GM20000 (cell line): Measurements from ENCODE around the gene CD22.
"Not testable (repeated sequence)": the region's sequence is repeated elsewhere in the genome, so short reads cannot be mapped to it uniquely, and the experiment has no call there.

Experiments used
- DNase-seq: peaks from one replicate; pipeline ENCODE4 v3.0.0; 2012; ENCODE audit warnings: low spot score
- CTCF ChIP-seq: IDR thresholded peaks from 2 replicates; pipeline ENCODE4 v1.5.1; 2012; ENCODE audit warnings: mild to moderate bottlenecking, control low read depth; ENCODE audit errors: extremely low read depth, missing control alignments

Gene CD22

GRCh38 chr19:35365303-35365702 lies 36.3 kb downstream of the CD22 start:
- DNase-seq, result no peak
- no peak for TF ChIP-seq CTCF

DNA sequence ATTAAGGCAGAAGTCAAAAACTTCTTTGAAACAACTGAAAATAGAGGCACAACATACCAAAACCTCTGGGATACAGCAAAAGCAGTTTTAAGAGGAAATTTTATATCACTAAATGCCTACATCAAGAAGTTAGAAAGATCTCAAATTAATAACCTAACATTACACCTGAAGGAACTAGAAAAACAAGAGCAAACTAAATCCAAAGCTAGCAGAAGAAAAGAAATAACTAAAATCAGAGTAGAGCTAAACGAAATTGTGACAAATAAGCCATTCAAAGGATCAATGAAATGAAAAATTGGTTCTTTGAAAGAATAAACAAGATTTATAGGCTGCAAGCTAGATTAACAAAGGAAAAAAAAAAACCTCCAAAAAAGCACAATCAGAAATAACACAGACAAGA lies 39.4 kb downstream of the CD22 start:
- no peak for DNase-seq
- TF ChIP-seq CTCF, result no peak

DNA sequence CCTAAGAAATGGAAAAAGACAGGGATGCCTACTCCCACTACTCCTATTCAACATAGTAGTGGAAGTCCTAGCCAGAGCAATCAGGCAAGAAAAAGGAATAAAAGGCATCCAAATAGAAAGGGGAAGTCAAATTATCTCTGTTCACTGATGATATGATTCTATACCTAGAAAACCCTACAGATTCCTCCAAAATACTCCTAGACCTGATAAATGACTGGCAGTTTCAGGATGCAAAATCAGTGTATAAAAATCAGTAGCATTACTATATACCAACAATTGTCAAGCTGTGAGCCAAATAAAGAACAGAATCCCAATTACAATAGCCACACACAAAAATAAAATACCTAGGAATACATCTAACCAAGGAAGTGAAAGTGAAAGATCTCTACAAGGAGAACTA lies 40.5 kb downstream of the CD22 start:
- TF ChIP-seq CTCF, result no peak
- DNase-seq, result no peak

GRCh38 chr19:35370722-35371121 lies 41.7 kb downstream of the CD22 start, which contains the start of gene GPR42:
Gene GPR42, plus strand, starts transcription at chr19:35371068. Its CDS starts 292 bp downstream, at chr19:35371360.
- DNase-seq, result no peak
- no peak for TF ChIP-seq CTCF

DNA sequence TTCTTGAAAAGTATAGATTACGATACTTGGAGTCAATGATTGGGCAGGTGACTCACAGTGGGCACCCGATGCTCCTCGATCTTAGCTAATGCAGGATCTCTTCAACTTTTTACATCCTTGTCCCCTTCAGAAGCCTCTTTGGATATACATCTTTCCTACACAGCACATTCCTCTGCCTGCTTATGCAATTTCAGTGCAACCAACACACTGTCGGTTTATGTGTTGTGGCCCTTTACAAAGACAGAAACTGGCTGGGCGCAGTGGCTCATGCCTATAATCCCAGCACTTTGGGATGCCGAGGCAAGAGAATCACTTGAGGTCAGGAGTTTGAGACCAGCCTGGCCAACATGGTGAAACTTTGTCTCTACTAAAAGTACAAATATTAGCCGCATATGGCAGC lies 44.5 kb downstream of the CD22 start:
- DNase-seq, result no peak
- TF ChIP-seq CTCF, result no peak

DNA sequence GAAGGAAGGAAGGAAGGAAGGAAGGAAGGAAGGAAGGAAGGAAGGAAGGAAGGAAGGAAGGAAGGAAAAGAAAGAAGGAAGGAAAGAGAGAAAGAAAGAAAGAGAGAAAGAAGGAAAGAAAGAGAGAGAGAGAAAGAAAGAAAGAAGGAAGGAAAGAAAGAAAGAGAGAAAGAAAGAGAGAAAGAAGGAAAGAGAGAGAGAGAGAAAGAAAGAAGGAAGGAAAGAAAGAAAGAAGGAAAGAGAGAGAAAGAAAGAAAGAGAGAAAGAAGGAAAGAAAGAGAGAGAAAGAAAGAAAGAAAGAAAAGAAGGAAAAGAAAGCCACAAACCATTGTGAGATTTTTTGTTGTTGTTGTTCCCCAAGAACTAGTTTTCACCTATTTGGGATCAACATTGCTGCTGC lies 45.0 kb downstream of the CD22 start:
- not testable (repeated sequence) for DNase-seq

DNA sequence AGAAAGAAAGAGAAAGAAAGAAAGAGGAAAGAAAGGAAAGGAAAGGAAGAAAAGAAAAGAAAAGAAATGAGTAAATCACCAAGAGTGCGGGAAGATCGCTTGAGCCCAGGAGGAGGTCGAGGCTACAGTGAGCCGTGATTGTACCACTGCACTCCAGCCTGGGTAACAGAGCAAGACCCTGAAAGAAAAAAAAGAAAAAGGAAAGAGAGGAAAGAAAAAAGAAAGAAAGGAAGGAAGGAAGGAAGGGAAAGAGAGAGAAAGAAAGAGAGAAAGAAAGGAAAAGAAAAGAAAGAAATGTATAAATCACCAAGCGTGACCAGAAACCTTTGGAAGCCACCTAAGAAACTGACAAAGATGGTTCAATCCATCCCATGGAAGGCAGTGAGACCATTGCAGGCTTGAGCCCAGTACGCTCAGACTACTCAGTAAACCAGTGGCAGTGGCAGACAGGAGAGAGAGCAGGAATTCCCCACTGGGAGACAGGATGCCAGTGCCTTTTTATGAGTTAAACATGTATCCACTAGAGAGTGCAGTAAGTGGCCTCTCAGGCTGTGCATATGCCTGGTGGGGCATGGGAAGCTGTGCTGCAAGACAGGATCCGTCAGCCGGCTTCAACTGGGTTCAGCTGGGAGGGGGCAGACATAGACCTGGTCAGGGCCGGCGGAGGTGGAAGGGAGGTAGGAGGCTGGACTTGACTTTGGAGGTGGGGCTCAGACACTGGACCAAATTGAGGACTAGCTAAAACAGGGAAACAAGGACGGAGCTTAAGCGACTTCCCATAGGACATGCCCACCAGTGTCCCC lies 46.7 kb downstream of the CD22 start:
- no peak for DNase-seq
- TF ChIP-seq CTCF, result no peak

DNA sequence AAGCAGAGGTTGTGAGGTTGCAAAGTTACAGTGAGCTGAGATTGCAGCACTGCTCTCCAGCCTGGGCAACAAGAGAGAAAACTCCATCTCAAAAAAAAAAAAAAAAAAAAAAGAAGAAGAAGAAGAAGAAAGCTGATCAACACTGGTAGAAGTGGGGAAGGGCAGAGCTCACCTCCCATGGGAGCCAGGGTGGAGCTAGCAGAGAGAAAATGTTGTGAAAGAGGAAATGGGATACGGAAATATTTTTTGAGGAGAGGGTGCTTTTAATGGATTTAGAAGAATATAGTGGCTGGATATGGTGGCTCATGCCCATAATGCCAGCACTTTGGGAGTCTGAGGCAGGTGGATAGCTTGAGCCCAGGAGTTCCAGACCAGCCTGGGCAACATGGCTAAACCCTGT lies 48.7 kb downstream of the CD22 start:
- no peak for TF ChIP-seq CTCF
- DNase-seq, result no peak
